HG03103 (cell line): ENCODE measurements around the gene PKNOX2.

Experiments
- ATAC-seq: cut with Tn5 transposase; IDR thresholded peaks from one replicate; pipeline ENCODE4 v1.9.1; 2021; ENCODE audit warnings: low read depth; ENCODE audit not compliant: unreplicated experiment

PKNOX2 gene

GRCh38 chr11:125425601-125426000, 261.1 kb downstream of the PKNOX2 start:
- no peak for ATAC-seq

GRCh38 chr11:125426818-125427528, 262.4 kb downstream of the PKNOX2 start:
- no peak for ATAC-seq

- ATAC-seq: no peak
Measured at GRCh38 chr11:125428486-125429173, 264.1 kb downstream of the PKNOX2 start.

GRCh38 chr11:125429174-125429707, 264.7 kb downstream of the PKNOX2 start:
- no peak for ATAC-seq

- ATAC-seq: no peak
Measured at GRCh38 chr11:125429807-125430678, 265.5 kb downstream of the PKNOX2 start.

- no peak for ATAC-seq
Measured at GRCh38 chr11:125431009-125431408, 266.5 kb downstream of the PKNOX2 start.

- ATAC-seq: no peak
Measured at GRCh38 chr11:125431481-125431880, 266.9 kb downstream of the PKNOX2 start.

- ATAC-seq: peak; percentile 75
Measured at GRCh38 chr11:125433454-125434121, 269.0 kb downstream of the PKNOX2 start.

GRCh38 chr11:125435461-125436238, 271.1 kb downstream of the PKNOX2 start:
- ATAC-seq: no peak

GRCh38 chr11:125441648-125442410, 277.3 kb downstream of the PKNOX2 start:
- no peak for ATAC-seq

- no peak for ATAC-seq
Measured at GRCh38 chr11:125442946-125443345, 278.4 kb downstream of the PKNOX2 start.

- ATAC-seq: no peak
Measured at GRCh38 chr11:125443767-125444311, 279.3 kb downstream of the PKNOX2 start.

GRCh38 chr11:125445731-125446130, 281.2 kb downstream of the PKNOX2 start:
- no peak for ATAC-seq

- ATAC-seq: no peak
Measured at GRCh38 chr11:125446279-125446678, 281.7 kb downstream of the PKNOX2 start.

- ATAC-seq: no peak
Measured at GRCh38 chr11:125447721-125448120, 283.2 kb downstream of the PKNOX2 start.

GRCh38 chr11:125448136-125448535, 283.6 kb downstream of the PKNOX2 start:
- ATAC-seq: no peak

GRCh38 chr11:125449565-125449964, 285.0 kb downstream of the PKNOX2 start:
- ATAC-seq: no peak

GRCh38 chr11:125451400-125452124, 287.0 kb downstream of the PKNOX2 start:
- peak; percentile 48 for ATAC-seq
